GM21423 (cell line): Measurements from ENCODE around the gene PLA2G4E.

ENCODE experiments used
- ATAC-seq: cut with Tn5 transposase; IDR thresholded peaks from one replicate; pipeline ENCODE4 v1.9.1; 2021; ENCODE audit warnings: mild to moderate bottlenecking, moderate library complexity; ENCODE audit not compliant: unreplicated experiment

Gene PLA2G4E

GRCh38 chr15:42020713-42021273 lies at the start of gene PLA2G4E:
PLA2G4E (minus strand) TSS chr15:42021042; CDS start chr15:42021030, 12 bp downstream.
- no peak for ATAC-seq

- no peak for ATAC-seq
Observed at GRCh38 chr15:42070279-42070975, 49.6 kb upstream of the PLA2G4E start.

- no peak for ATAC-seq
Observed at GRCh38 chr15:42069496-42070278, 48.8 kb upstream of the PLA2G4E start.

GRCh38 chr15:42069025-42069424 lies 48.2 kb upstream of the PLA2G4E start:
- ATAC-seq = no peak

- no peak for ATAC-seq
Observed at GRCh38 chr15:42068601-42069000, 47.8 kb upstream of the PLA2G4E start.

GRCh38 chr15:42066764-42067415 lies 46.0 kb upstream of the PLA2G4E start:
- ATAC-seq = no peak

GRCh38 chr15:42065468-42065867 lies 44.6 kb upstream of the PLA2G4E start:
- no peak for ATAC-seq

GRCh38 chr15:42065033-42065432 lies 44.2 kb upstream of the PLA2G4E start:
- no peak for ATAC-seq

- ATAC-seq = no peak
Observed at GRCh38 chr15:42064271-42064670, 43.4 kb upstream of the PLA2G4E start.

GRCh38 chr15:42063122-42063848 lies 42.4 kb upstream of the PLA2G4E start:
- ATAC-seq = no peak

- ATAC-seq = no peak
Observed at GRCh38 chr15:42062284-42062806, 41.5 kb upstream of the PLA2G4E start.

GRCh38 chr15:42060797-42061196 lies 40.0 kb upstream of the PLA2G4E start:
- no peak for ATAC-seq

GRCh38 chr15:42060477-42060763 lies 39.6 kb upstream of the PLA2G4E start:
- no peak for ATAC-seq

GRCh38 chr15:42059661-42060476 lies 39.0 kb upstream of the PLA2G4E start:
- ATAC-seq = no peak

GRCh38 chr15:42058791-42059190 lies 37.9 kb upstream of the PLA2G4E start:
- no peak for ATAC-seq

- ATAC-seq = no peak
Observed at GRCh38 chr15:42057799-42058646, 37.2 kb upstream of the PLA2G4E start.

GRCh38 chr15:42056934-42057798 lies 36.3 kb upstream of the PLA2G4E start:
- ATAC-seq = no peak

- no peak for ATAC-seq
Observed at GRCh38 chr15:42053914-42054313, 33.1 kb upstream of the PLA2G4E start.
